H1 (cell line): ENCODE results near the gene TBC1D7.

Source experiments
- ATF2 ChIP-seq: IDR thresholded peaks from 2 replicates; pipeline ENCODE4 v1.6.1; 2012; ENCODE audit warnings: low read length, inconsistent platforms
- CTCF ChIP-seq, 3 experiments: IDR thresholded peaks; 1 replicate in 2 of 3; 2 replicates in 1 of 3; pipeline versions ENCODE4 v1.5.1 to v1.6.1; 2011; ENCODE audit warnings: low read length in 3 of 3, mild to moderate bottlenecking in 3 of 3, inconsistent platforms in 2 of 3, low read depth in 1 of 3, moderate library complexity in 1 of 3; ENCODE audit not compliant: insufficient read depth in 1 of 3; ENCODE audit errors: control extremely low read depth in 1 of 3
- EP300 ChIP-seq, 2 experiments: IDR thresholded peaks; 1 replicate in 1 of 2; 2 replicates in 1 of 2; pipeline ENCODE4 v1.6.1; 2011 to 2012; ENCODE audit warnings: low read depth in 2 of 2, low read length in 2 of 2, mild to moderate bottlenecking in 2 of 2, borderline replicate concordance in 1 of 2, inconsistent platforms in 1 of 2, moderate library complexity in 1 of 2
- GABPA ChIP-seq: IDR thresholded peaks from 2 replicates; pipeline ENCODE4 v1.6.1; 2011; ENCODE audit warnings: mild to moderate bottlenecking, low read length, moderate library complexity, borderline replicate concordance; ENCODE audit not compliant: insufficient read depth
- MAFK ChIP-seq: IDR thresholded peaks from 2 replicates; pipeline ENCODE4 v1.6.1; 2012; ENCODE audit warnings: low read depth, mild to moderate bottlenecking, improper control_type of control experiment, low read length
- RNF2 ChIP-seq: fragments of 200-900, 300-1000 bp; sonication (generic); IDR thresholded peaks from 2 replicates; pipeline ENCODE4 v1.7.1; 2016; ENCODE audit warnings: borderline replicate concordance, low read depth, mild to moderate bottlenecking, antibody characterized with exemption, low read length; ENCODE audit not compliant: poor library complexity, severe bottlenecking; ENCODE audit errors: missing control alignments
- TAF1 ChIP-seq: IDR thresholded peaks from 2 replicates; pipeline ENCODE4 v1.6.1; 2011; ENCODE audit warnings: mild to moderate bottlenecking, low read depth, low read length
- ZNF274 ChIP-seq: IDR thresholded peaks from 2 replicates; pipeline ENCODE4 v1.7.0; 2012; ENCODE audit warnings: low read length, borderline replicate concordance; ENCODE audit errors: extremely low read depth

DNA sequence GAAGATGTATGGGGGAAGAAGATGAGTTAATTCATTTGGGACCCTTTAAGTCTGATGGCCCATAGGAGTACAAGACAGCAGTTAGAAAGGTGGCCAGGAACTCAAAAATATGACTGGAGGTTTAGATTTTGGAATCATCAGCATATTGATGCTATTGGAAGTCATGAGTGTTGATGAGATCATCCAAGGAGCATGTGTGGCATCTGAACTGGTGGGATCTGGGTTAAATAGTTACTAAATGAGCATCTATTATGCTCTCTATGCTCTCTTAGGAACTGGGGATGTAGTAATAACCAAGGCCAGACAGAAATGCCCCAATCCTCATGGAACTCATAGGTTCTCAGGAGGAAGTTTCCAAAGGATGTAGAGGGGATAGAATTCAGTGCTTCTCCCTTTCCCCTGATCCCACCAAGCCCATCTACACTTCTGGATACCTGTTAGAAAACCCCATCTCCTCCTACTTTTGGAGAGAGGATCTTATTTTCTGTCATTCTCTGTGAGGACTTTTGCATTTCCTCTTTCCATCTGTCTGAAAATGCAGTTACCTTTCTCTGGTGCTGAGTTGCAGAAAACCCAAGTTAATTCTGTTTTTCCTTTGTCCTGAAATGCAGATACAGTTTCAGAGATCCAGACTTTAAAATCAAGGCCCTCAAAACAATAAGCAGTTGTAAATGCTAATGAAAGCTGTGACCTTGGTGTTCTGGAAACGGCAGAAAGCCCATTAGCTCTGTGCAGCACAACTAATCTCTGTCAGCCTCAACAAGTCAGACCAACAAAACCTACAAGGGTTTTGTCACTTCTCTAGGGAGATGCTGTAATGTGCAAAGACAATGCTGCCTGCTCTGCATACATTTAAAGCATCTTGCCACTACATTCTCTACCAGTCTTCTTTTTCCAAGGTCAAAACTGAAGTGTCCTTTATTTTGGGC lies 65.8 kb downstream of the TBC1D7 start:
- TF ChIP-seq CTCF (IDR thresholded peaks at IDR 0.05; ENCODE audit: control extremely low read depth in 1 of 3, insufficient read depth in 1 of 3, low read depth in 1 of 3, low read length in 3 of 3) (no peak), RNF2 (no peak), GABPA (no peak), EP300 (IDR thresholded peaks at IDR 0.05; ENCODE audit: borderline replicate concordance in 1 of 2, low read depth in 2 of 2, low read length in 2 of 2) (no peak), ZNF274 (no peak), ATF2 (no peak), TAF1 (no peak), MAFK (no peak)
